OCI-LY7 (cell line): Measurements from ENCODE around the gene SOX8. TPM values are rescaled to one million over a fixed set of nuclear protein-coding genes. Genes with fewer than 3 reads are reported as not detected.

Experiments
- BruUV-seq: library from RNA; stranded (reverse); fragments of 400-500 nt; replicated peaks from 2 replicates; lab custom pipeline; 2021; lab: Mats Ljungman, UMichigan
- CTCF ChIA-PET: fragments of 300-600 bp; sonication (Branson Sonifier 250); formaldehyde crosslinking; loops from one replicate; lab custom pipeline; 2022; ENCODE audit warnings: antibody characterized with exemption; ENCODE audit not compliant: unreplicated experiment; lab: Charles Lee
- POLR2A ChIA-PET: fragments of 300-600 bp; sonication (Branson Sonifier 250); formaldehyde crosslinking; loops from one replicate; lab custom pipeline; 2022; ENCODE audit warnings: antibody characterized with exemption; lab: Charles Lee
- DNase-seq: peaks from one replicate; pipeline ENCODE4 v3.0.0-alpha.2; 2015; ENCODE audit warnings: low spot score
- H2AFZ ChIP-seq: fragments of 200-600 bp; sonication (generic), shearing (Covaris generic); 2 replicates; pipeline ENCODE4 v1.6.1; 2014; ENCODE audit warnings: mild to moderate bottlenecking, antibody characterized with exemption, low read length, moderate library complexity
- H3K27ac ChIP-seq: fragments of 200-600 bp; sonication (generic); 2 replicates; pipeline ENCODE4 v1.5.1; 2014; ENCODE audit warnings: mixed run types, low read depth, mild to moderate bottlenecking, moderate library complexity, low read length, inconsistent platforms; ENCODE audit not compliant: poor library complexity, severe bottlenecking
- H3K36me3 ChIP-seq: fragments of 200-600 bp; sonication (generic); 2 replicates; pipeline ENCODE4 v1.6.1; 2014; ENCODE audit warnings: mild to moderate bottlenecking, antibody characterized with exemption, low read length, moderate library complexity, mixed read lengths; ENCODE audit not compliant: insufficient read depth
- H3K4me1 ChIP-seq: fragments of 200-600 bp; sonication (generic); 2 replicates; pipeline ENCODE4 v1.5.1; 2014; ENCODE audit warnings: mild to moderate bottlenecking, low read length; ENCODE audit not compliant: insufficient read depth, poor library complexity, severe bottlenecking
- H3K4me2 ChIP-seq: fragments of 200-600 bp; sonication (generic); 2 replicates; pipeline ENCODE4 v1.6.1; 2014; ENCODE audit warnings: mild to moderate bottlenecking, low read length
- H3K4me3 ChIP-seq: fragments of 200-600 bp; sonication (generic); 2 replicates; pipeline ENCODE4 v1.5.1; 2014; ENCODE audit warnings: mild to moderate bottlenecking, low read depth, low read length; ENCODE audit not compliant: poor library complexity, severe bottlenecking
- H3K79me2 ChIP-seq: fragments of 200-600 bp; sonication (generic); 2 replicates; pipeline ENCODE4 v1.6.1; 2016; ENCODE audit warnings: low read depth, mild to moderate bottlenecking, low read length, moderate library complexity, mixed read lengths; ENCODE audit not compliant: insufficient read depth
- H3K9me2 ChIP-seq: fragments of 200-600 bp; sonication (generic); 2 replicates; pipeline ENCODE4 v1.6.1; 2016; ENCODE audit warnings: mild to moderate bottlenecking, low read length, mixed read lengths; ENCODE audit not compliant: insufficient read depth
- H3K9me3 ChIP-seq: fragments of 200-600 bp; sonication (generic); 2 replicates; pipeline ENCODE4 v1.6.1; 2014; ENCODE audit warnings: mild to moderate bottlenecking, mixed run types, low read length, mixed read lengths
- H4K20me1 ChIP-seq: fragments of 200-600 bp; sonication (generic); 2 replicates; pipeline ENCODE4 v1.6.1; 2014; ENCODE audit warnings: mild to moderate bottlenecking, antibody characterized with exemption, low read length, moderate library complexity, mixed read lengths; ENCODE audit not compliant: insufficient read depth
- CTCF ChIP-seq: fragments of 200-600 bp; sonication (generic); conservative IDR thresholded peaks from 2 replicates; pipeline ENCODE4 v1.5.1; 2014; ENCODE audit warnings: mild to moderate bottlenecking, antibody characterized with exemption, low read length, moderate library complexity, mixed read lengths
- EZH2phosphoT487 ChIP-seq: fragments of 200-600 bp; sonication (generic); IDR thresholded peaks from 2 replicates; pipeline ENCODE4 v1.6.1; 2018; ENCODE audit warnings: low read depth, borderline replicate concordance, mild to moderate bottlenecking, mixed run types, antibody characterized with exemption, low read length, moderate library complexity, mixed read lengths
- intact Hi-C: fragments of 100-400 bp; cut with micrococcal nuclease; formaldehyde crosslinking; loops from one replicate; pipeline ENCODE4 v1.10.0; 2022; ENCODE audit not compliant: unreplicated experiment
- total RNA-seq, 2 experiments: library from RNA; depleted of rRNA in 1 of 2; stranded (reverse); fragments of >200 nt in 1 of 2; shearing (Covaris generic) in 1 of 2; gene quantifications; 2 replicates each; pipeline ENCODE4 v1.2.3, GENCODE V29; 2014 to 2022

Gene SOX8
- total RNA-seq, 2 experiments from 2014 or later, result 0.85 to 2.4 TPM

DNA sequence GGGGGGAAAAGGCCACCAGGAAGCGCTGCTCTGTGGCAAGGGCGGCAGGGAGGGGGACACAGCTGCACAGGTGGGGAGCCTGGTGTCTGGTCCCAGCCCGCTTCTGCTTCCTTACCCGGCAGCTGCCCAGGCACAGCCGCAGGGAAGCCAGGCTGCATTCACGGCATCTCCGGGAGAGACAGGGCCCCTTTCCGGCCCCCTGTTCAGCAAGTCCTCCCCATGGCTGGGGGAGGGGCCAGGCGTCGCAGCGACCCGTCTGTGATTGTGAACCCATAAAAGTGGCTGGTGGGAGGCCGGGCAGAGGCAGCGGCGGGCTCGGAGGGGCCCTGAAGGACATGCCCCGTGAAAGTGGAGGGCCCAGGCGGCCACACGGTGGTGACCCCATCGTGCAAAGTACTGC is 28.7 kb downstream of the SOX8 start:
- Histone ChIP-seq H3K27ac (no peak overlapping the region), H3K79me2 (no peaks in the 10 kb centered on the region), H4K20me1 (no peaks in the 10 kb centered on the region), H2AFZ (no peak overlapping the region), H3K4me3 (no peak overlapping the region), H3K4me1 (no peaks in the 10 kb centered on the region), H3K9me3 (no peaks in the 10 kb centered on the region), H3K9me2 (no peaks in the 10 kb centered on the region), H3K36me3 (no peaks in the 10 kb centered on the region), H3K4me2 (no peak overlapping the region)
- no peak for TF ChIP-seq CTCF
- TF ChIP-seq EZH2phosphoT487, result no peak
- no peak for DNase-seq
- ChIA-PET CTCF (no interaction called here), POLR2A (no interaction called here)
- no TSS peak for BruUV-seq
- intact Hi-C loops, result no loop called here

DNA sequence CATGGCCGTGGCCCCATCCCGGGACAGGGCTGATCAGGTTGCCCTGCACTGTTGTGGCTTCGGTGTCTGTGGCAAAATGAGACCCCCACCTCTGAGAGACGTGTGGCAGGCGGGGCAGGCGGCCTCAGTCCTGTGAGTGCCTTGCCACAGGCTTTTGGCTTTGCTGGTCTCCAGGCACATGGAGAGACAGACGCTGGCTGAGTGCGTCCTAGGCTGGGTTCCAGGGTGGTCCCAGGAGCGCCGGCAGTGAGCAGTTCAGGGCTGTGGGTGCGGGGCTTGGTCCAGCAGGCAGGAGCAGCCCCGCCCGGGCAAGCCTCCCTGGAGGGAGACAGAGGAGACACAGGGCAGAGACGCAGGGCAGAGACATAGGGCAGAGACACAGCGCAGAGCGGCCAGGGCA is 29.2 kb downstream of the SOX8 start:
- Histone ChIP-seq H3K4me3 (no peak overlapping the region), H3K4me1 (no peaks in the 10 kb centered on the region), H3K9me3 (no peaks in the 10 kb centered on the region), H3K27ac (no peak overlapping the region), H3K4me2 (no peak overlapping the region), H3K79me2 (no peaks in the 10 kb centered on the region), H3K36me3 (no peaks in the 10 kb centered on the region), H3K9me2 (no peaks in the 10 kb centered on the region), H4K20me1 (no peaks in the 10 kb centered on the region), H2AFZ (no peak overlapping the region)
- TF ChIP-seq CTCF (no peak), EZH2phosphoT487 (no peak)
- ChIA-PET CTCF (no interaction called here), POLR2A (no interaction called here)
- BruUV-seq, result no TSS peak
- DNase-seq, result no peak
- intact Hi-C loops, result no loop called here

DNA sequence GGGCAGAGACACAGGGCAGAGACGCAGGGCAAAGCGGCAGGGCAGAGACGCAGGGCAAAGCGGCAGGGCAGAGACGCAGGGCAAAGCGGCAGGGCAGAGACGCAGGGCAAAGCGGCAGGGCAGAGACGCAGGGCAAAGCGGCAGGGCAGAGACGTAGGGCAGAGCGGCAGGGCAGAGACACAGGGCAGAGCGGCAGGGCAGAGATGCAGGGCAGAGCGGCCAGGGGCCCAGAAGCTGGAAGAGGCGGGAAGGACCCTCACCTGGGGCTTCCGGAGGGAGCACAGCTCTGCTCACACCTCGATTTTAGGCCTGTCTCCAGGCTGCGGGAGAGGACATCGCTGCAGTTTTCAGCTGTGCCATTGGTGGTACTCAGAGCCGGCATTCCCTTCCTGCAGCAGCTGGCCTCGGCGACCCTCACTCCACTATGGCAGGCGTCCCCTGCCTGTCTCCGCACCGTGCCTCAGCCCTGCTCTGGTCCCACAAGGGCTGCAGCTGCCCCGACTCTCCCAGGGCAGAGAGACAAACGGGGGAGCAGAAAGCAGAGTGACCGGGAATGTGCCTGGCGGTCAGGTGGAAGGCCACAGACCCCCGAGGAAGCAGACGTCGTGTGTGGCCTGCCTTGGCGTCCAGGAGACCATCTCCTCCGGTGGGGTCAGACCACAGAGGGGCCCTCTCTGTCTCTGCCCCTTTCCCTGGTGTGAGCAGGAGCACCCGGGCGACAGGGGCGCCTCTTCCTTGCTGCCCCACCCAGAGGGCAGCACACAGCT is 29.9 kb downstream of the SOX8 start:
- no peak overlapping the region for H3K4me2 ChIP-seq
- no peak for DNase-seq
- H3K4me1 ChIP-seq, result no peaks in the 10 kb centered on the region
- no peak overlapping the region for H3K27ac ChIP-seq
- no peaks in the 10 kb centered on the region for H3K79me2 ChIP-seq
- H3K9me3 ChIP-seq, result no peaks in the 10 kb centered on the region
- CTCF ChIA-PET, result no interaction called here
- H3K9me2 ChIP-seq, result no peaks in the 10 kb centered on the region
- intact Hi-C loops, result no loop called here
- TF ChIP-seq EZH2phosphoT487 (no peak), CTCF (no peak)
- H2AFZ ChIP-seq, result no peak overlapping the region
- no peaks in the 10 kb centered on the region for H3K36me3 ChIP-seq
- no peaks in the 10 kb centered on the region for H4K20me1 ChIP-seq
- POLR2A ChIA-PET, result no interaction called here
- H3K4me3 ChIP-seq, result no peak overlapping the region
- no TSS peak for BruUV-seq
